Spinal cord (tissue), 10 donors: ENCODE data around the gene IMMP2L. TPM values are rescaled to one million over a fixed set of nuclear protein-coding genes. Genes with fewer than 3 reads are reported as not detected.

ENCODE experiments used
- DNase-seq, 6 donors: peaks; one replicate each; pipeline versions ENCODE4 v3.0.0 to v3.0.0-alpha.2; 2013 to 2015; ENCODE audit warnings: low spot score in 6 of 6, low read depth in 4 of 6
- H3K27ac ChIP-seq: one replicate; pipeline ENCODE4 v1.5.1; 2013; ENCODE audit warnings: low read depth, low read length, control low read depth
- H3K27me3 ChIP-seq: one replicate; pipeline ENCODE4 v1.6.1; 2013; ENCODE audit warnings: low read length; ENCODE audit not compliant: control insufficient read depth, insufficient read depth
- H3K36me3 ChIP-seq: one replicate; pipeline ENCODE4 v1.6.1; 2013; ENCODE audit warnings: low read length; ENCODE audit not compliant: control insufficient read depth, insufficient read depth
- H3K4me1 ChIP-seq: one replicate; pipeline ENCODE4 v1.6.1; 2013; ENCODE audit warnings: low read length; ENCODE audit not compliant: control insufficient read depth, insufficient read depth
- H3K4me3 ChIP-seq: one replicate; pipeline ENCODE4 v1.5.1; 2013; ENCODE audit warnings: low read depth, low read length, control low read depth
- H3K9me3 ChIP-seq: one replicate; pipeline ENCODE4 v1.6.1; 2013; ENCODE audit warnings: low read length; ENCODE audit not compliant: control insufficient read depth, insufficient read depth
- WGBS: methylation state at CpG from one replicate; pipeline ENCODE4 v1.1.5; 2013; ENCODE audit warnings: missing lambda C conversion rate; ENCODE audit not compliant: insufficient coverage; 5-methylcytosine and 5-hydroxymethylcytosine counted together
- polyA plus RNA-seq, 2 donors: library from polyadenylated mRNA; unstranded; fragments of 120-200 nt; gene quantifications; one replicate each; pipeline ENCODE4 v1.2.1, GENCODE V29; 2013; ENCODE audit not compliant: insufficient read length in 2 of 2
- total RNA-seq, 2 donors: library from RNA; depleted of rRNA in 1 of 2; stranded (reverse); fragments of 120-200 nt in 1 of 2; fragments of >200 nt in 1 of 2; gene quantifications; one replicate each; pipeline versions ENCODE4 v1.2.3 to v1.2.4, GENCODE V29; 2013 to 2014
- donor health status: healthy.

The IMMP2L gene
- total and polyA plus RNA-seq, 4 donors: 14.8 to 26.8 (median 17.4) TPM

- Histone ChIP-seq H3K4me3 (no peak overlapping the region), H3K9me3 (no peaks in the 10 kb centered on the region), H3K4me1 (no peaks in the 10 kb centered on the region), H3K27ac (no peak overlapping the region), H3K27me3 (no peaks in the 10 kb centered on the region), H3K36me3 (no peaks in the 10 kb centered on the region)
- no CpG with 5 or more reads among the region's 2 CpGs for WGBS
- peak in 1 of 6 donors; percentile 7 for DNase-seq
Measured at GRCh38 chr7:110646804-110647203, 915.5 kb downstream of the IMMP2L start.

GRCh38 chr7:110645616-110646015, 916.7 kb downstream of the IMMP2L start:
- WGBS: no CpG with 5 or more reads among the region's 2 CpGs
- Histone ChIP-seq H3K27ac (no peak overlapping the region), H3K36me3 (no peaks in the 10 kb centered on the region), H3K4me1 (no peaks in the 10 kb centered on the region), H3K9me3 (no peaks in the 10 kb centered on the region), H3K27me3 (no peaks in the 10 kb centered on the region), H3K4me3 (no peak overlapping the region)
- DNase-seq: no peak

GRCh38 chr7:110645060-110645459, 917.2 kb downstream of the IMMP2L start:
- Histone ChIP-seq H3K4me1 (no peaks in the 10 kb centered on the region), H3K36me3 (no peaks in the 10 kb centered on the region), H3K27me3 (no peaks in the 10 kb centered on the region), H3K27ac (no peak overlapping the region), H3K9me3 (no peaks in the 10 kb centered on the region), H3K4me3 (no peak overlapping the region)
- DNase-seq: no peak
- WGBS: no CpG with 5 or more reads among the region's 3 CpGs

GRCh38 chr7:110637252-110637651, 925.0 kb downstream of the IMMP2L start:
- Histone ChIP-seq H3K9me3 (no peaks in the 10 kb centered on the region), H3K4me3 (no peak overlapping the region), H3K36me3 (no peaks in the 10 kb centered on the region), H3K27ac (no peak overlapping the region), H3K4me1 (no peaks in the 10 kb centered on the region), H3K27me3 (no peaks in the 10 kb centered on the region)
- 89% methylated on average over 4 of the region's 5 CpGs for WGBS
- no peak for DNase-seq

GRCh38 chr7:110633313-110633712, 929.0 kb downstream of the IMMP2L start:
- H3K9me3 ChIP-seq: no peaks in the 10 kb centered on the region
- DNase-seq: no peak
- H3K4me3 ChIP-seq: no peak overlapping the region
- no peaks in the 10 kb centered on the region for H3K36me3 ChIP-seq
- H3K27me3 ChIP-seq: no peaks in the 10 kb centered on the region
- no CpG with 5 or more reads among the region's 2 CpGs for WGBS
- no peaks in the 10 kb centered on the region for H3K4me1 ChIP-seq
- H3K27ac ChIP-seq: no peak overlapping the region

GRCh38 chr7:110626414-110626813, 935.9 kb downstream of the IMMP2L start:
- no CpG with 5 or more reads among the region's 2 CpGs for WGBS
- Histone ChIP-seq H3K9me3 (no peaks in the 10 kb centered on the region), H3K36me3 (no peaks in the 10 kb centered on the region), H3K4me1 (no peaks in the 10 kb centered on the region), H3K27ac (no peak overlapping the region), H3K27me3 (no peaks in the 10 kb centered on the region), H3K4me3 (no peak overlapping the region)
- no peak for DNase-seq

- 69% methylated on average over 2 of the region's 3 CpGs for WGBS
Measured at GRCh38 chr7:110625294-110625693, 937.0 kb downstream of the IMMP2L start.

GRCh38 chr7:110623436-110623835, 938.9 kb downstream of the IMMP2L start:
- H3K9me3 ChIP-seq: no peaks in the 10 kb centered on the region
- no peak overlapping the region for H3K27ac ChIP-seq
- WGBS: no CpG with 5 or more reads among the region's 3 CpGs
- H3K4me1 ChIP-seq: no peaks in the 10 kb centered on the region
- no peaks in the 10 kb centered on the region for H3K27me3 ChIP-seq
- DNase-seq: no peak
- no peak overlapping the region for H3K4me3 ChIP-seq
- no peaks in the 10 kb centered on the region for H3K36me3 ChIP-seq

More at GRCh38 chr7:110625294-110625693, 937.0 kb downstream of the IMMP2L start:
- no peaks in the 10 kb centered on the region for H3K9me3 ChIP-seq
- H3K27ac ChIP-seq: no peak overlapping the region
- no peak for DNase-seq
- H3K36me3 ChIP-seq: no peaks in the 10 kb centered on the region
- no peaks in the 10 kb centered on the region for H3K27me3 ChIP-seq
- H3K4me1 ChIP-seq: no peaks in the 10 kb centered on the region
- H3K4me3 ChIP-seq: no peak overlapping the region

GRCh38 chr7:110621289-110621688, 941.0 kb downstream of the IMMP2L start:
- no peaks in the 10 kb centered on the region for H3K36me3 ChIP-seq
- WGBS: no CpG with 5 or more reads among the region's 2 CpGs
- no peak for DNase-seq
- no peak overlapping the region for H3K4me3 ChIP-seq
- no peaks in the 10 kb centered on the region for H3K4me1 ChIP-seq
- no peaks in the 10 kb centered on the region for H3K9me3 ChIP-seq
- H3K27me3 ChIP-seq: no peaks in the 10 kb centered on the region
- H3K27ac ChIP-seq: no peak overlapping the region

GRCh38 chr7:110620110-110620735, 942.1 kb downstream of the IMMP2L start:
- Histone ChIP-seq H3K27me3 (no peaks in the 10 kb centered on the region), H3K4me3 (no peak overlapping the region), H3K27ac (no peak overlapping the region), H3K36me3 (no peaks in the 10 kb centered on the region), H3K9me3 (no peaks in the 10 kb centered on the region), H3K4me1 (no peaks in the 10 kb centered on the region)
- DNase-seq: no peak
- 80% methylated on average over 6 of the region's 7 CpGs for WGBS
